HEK293T (cell line): ENCODE results near the gene ARGFX.

ENCODE experiments used
- ARNT ChIP-seq: fragments of 450-650 bp; IDR thresholded peaks from 2 replicates; pipeline ENCODE4 v1.6.1; 2017; ENCODE audit warnings: mild to moderate bottlenecking
- BHLHE40 ChIP-seq: fragments of 450-650 bp; IDR thresholded peaks from 2 replicates; pipeline ENCODE4 v1.6.1; 2016; ENCODE audit warnings: mild to moderate bottlenecking, moderate library complexity, borderline replicate concordance
- ELF4 ChIP-seq: fragments of 450-650 bp; IDR thresholded peaks from 2 replicates; pipeline ENCODE4 v1.6.1; 2017; ENCODE audit warnings: antibody characterized with exemption
- FOXA1 ChIP-seq: fragments of 450-650 bp; IDR thresholded peaks from 2 replicates; pipeline ENCODE4 v1.6.1; 2016; ENCODE audit warnings: mild to moderate bottlenecking
- FOXK2 ChIP-seq: fragments of 450-650 bp; IDR thresholded peaks from 2 replicates; pipeline ENCODE4 v1.6.1; 2016; ENCODE audit warnings: mild to moderate bottlenecking
- FOXM1 ChIP-seq: fragments of 450-650 bp; IDR thresholded peaks from 2 replicates; pipeline ENCODE4 v1.6.1; 2017; ENCODE audit warnings: mild to moderate bottlenecking, borderline replicate concordance
- L3MBTL2 ChIP-seq: fragments of 450-650 bp; conservative IDR thresholded peaks from 2 replicates; pipeline ENCODE4 v1.6.1; 2016; ENCODE audit warnings: mild to moderate bottlenecking
- NFRKB ChIP-seq: fragments of 450-650 bp; IDR thresholded peaks from 2 replicates; pipeline ENCODE4 v1.6.1; 2016; ENCODE audit warnings: mild to moderate bottlenecking, moderate library complexity
- PKNOX1 ChIP-seq: fragments of 450-650 bp; IDR thresholded peaks from 2 replicates; pipeline ENCODE4 v1.6.1; 2016
- SP1 ChIP-seq: fragments of 450-650 bp; IDR thresholded peaks from 2 replicates; pipeline ENCODE4 v1.6.1; 2017
- SUZ12 ChIP-seq: fragments of 450-650 bp; IDR thresholded peaks from 2 replicates; pipeline ENCODE4 v1.6.1; 2016; ENCODE audit warnings: mild to moderate bottlenecking
- TARDBP ChIP-seq: fragments of 450-650 bp; IDR thresholded peaks from 2 replicates; pipeline ENCODE4 v1.6.1; 2016
- ZNF384 ChIP-seq: fragments of 450-650 bp; IDR thresholded peaks from 2 replicates; pipeline ENCODE4 v1.6.1; 2016

GRCh38 chr3:121567649-121568048 is at the start of gene ARGFX:
- TF ChIP-seq SUZ12 (no peak), BHLHE40 (no peak), FOXM1 (no peak), ZNF384 (no peak), SP1 (no peak), ARNT (no peak), FOXK2 (no peak), PKNOX1 (no peak), FOXA1 (no peak), ELF4 (no peak), L3MBTL2 (no peak), TARDBP (no peak), NFRKB (no peak)
